ENCODE data around the gene MADCAM1. TPM values are rescaled to one million over a fixed set of nuclear protein-coding genes. Genes with fewer than 3 reads are reported as not detected.
A peak's percentile ranks its signal among the peaks of the same experiment; 100 is the strongest.

The MADCAM1 gene
- total RNA-seq, 1 donor from 2014 or later, result 2.6 TPM

DNA sequence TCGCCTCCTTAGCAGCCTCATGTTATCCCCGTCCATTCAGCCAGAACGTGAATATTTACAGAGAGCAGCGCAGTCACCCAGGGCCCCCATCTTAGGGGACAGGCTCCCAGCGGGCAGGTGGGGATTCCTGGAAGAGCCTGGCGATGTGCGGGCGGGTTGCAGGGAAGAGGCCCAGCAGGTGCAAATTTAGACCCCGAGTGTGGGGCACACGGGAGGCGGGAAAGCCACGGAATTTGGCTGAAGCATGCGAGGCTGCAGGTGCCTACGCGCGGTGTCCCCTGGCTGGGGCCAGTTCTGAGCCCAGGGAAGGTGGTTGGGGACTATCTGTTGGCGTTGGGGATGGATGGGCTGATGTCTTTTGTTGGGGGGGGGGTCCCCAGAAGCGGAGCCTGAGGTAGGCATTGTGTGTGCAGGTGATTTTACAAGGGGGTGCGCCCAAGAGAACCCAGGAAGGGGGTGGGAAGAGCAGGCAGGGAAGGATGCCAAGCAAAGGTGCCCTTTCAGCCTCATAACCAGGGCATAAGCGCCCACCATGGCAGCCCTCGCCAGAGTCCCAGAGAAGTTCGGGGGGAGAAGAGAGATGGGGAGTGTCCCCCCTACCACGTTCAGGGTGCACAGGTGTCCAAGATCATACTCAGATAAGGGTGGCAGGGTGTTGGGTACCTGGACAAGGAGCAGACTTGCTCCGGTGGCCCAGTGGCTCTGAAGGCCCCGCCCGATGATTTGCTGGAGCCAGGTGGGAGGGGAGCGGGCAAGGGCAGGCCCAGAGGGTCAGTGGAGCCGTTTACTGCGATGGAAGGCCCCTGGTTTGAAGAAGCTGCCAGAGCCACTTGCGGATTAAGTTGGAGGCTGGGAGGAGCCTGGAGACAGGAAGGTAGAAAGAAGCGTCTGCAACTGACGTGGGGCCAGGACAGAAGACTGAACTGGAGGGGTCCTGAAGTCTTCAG is 12.2 kb downstream of the MADCAM1 start:
- Histone ChIP-seq H3K27ac (ENCODE audit: low read depth, low read length) (no peak overlapping the region), H3K27me3 (ENCODE audit: control insufficient read depth in 3 of 3, insufficient read depth in 3 of 3, low read length in 3 of 3) (no peaks in the 10 kb centered on the region), H3K36me3 (ENCODE audit: control insufficient read depth in 3 of 3, insufficient read depth in 3 of 3, low read length in 3 of 3) (peaks cover 4 to 9% (median 6%) of the 10 kb centered on the region in 3 donors), H3K9ac (ENCODE audit: low read depth in 1 of 3, low read length in 3 of 3) (peak overlapping the region; percentile 66 to 91 (median 88)), H3K4me3 (ENCODE audit: low read length in 3 of 3) (peak overlapping the region; percentile 87 to 96 (median 92)), H3K4me1 (ENCODE audit: control insufficient read depth in 3 of 3, insufficient read depth in 3 of 3, low read length in 3 of 3) (peaks cover 18 to 32% (median 26%) of the 10 kb centered on the region in 3 donors), H3K9me3 (ENCODE audit: control insufficient read depth in 3 of 3, low read length in 3 of 3) (no peaks in the 10 kb centered on the region)

GRCh38 chr19:510606-511100 is 14.4 kb downstream of the MADCAM1 start:
- Histone ChIP-seq H3K27ac (ENCODE audit: low read depth, low read length) (peak overlapping the region; percentile 36), H3K4me1 (ENCODE audit: control insufficient read depth in 3 of 3, insufficient read depth in 3 of 3, low read length in 3 of 3) (peaks cover 18 to 32% (median 26%) of the 10 kb centered on the region in 3 donors), H3K4me3 (ENCODE audit: low read length in 3 of 3) (peak overlapping the region in 1 of 3 donors; percentile 13), H3K36me3 (ENCODE audit: control insufficient read depth in 3 of 3, insufficient read depth in 3 of 3, low read length in 3 of 3) (peaks cover 4 to 11% (median 6%) of the 10 kb centered on the region in 3 donors), H3K9ac (ENCODE audit: low read depth in 1 of 3, low read length in 3 of 3) (peak overlapping the region in 1 of 3 donors; percentile 33), H3K27me3 (ENCODE audit: control insufficient read depth in 3 of 3, insufficient read depth in 3 of 3, low read length in 3 of 3) (no peaks in the 10 kb centered on the region), H3K9me3 (ENCODE audit: control insufficient read depth in 3 of 3, low read length in 3 of 3) (no peaks in the 10 kb centered on the region)

DNA sequence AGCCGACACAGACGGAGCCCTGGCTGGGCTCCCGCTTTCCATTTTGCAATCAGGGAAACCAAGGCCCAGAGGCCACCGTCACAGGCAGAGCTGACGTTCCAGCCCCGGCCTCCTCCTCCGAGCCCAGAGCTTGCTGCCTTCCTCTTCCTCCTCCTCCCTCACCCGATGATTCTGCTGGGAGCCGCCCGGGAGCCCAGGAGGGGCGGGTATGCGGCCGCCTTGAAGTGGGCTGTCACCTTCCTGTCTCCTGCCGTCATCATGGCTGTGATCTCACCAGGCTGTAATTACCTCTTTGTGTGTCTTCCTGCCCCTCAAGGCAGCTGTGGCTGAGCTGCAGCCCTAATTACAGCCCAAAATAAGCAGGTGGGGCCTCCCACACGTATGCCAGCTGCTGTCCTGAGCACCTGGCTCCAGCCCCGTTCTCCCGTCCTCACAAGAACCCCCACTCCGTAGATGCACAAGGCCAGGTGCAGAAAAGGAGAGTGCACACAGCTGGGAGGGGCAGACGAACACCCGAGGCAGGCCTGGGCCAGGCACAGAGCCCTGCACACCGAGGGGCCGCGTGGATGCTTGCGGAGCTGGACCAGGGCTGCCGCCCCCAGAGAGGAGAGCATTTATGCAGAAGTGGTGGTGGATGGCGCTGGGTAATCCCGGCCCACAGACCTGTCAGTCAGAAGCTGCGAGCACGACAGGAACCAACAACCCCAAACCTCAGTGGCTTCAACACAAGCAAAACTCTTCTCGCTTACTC is 15.0 kb downstream of the MADCAM1 start:
- H3K4me1 ChIP-seq (ENCODE audit: control insufficient read depth in 3 of 3, insufficient read depth in 3 of 3, low read length in 3 of 3), result peaks cover 17 to 31% (median 25%) of the 10 kb centered on the region in 3 donors
- peak overlapping the region in 1 of 3 donors; percentile 33 for H3K9ac ChIP-seq (ENCODE audit: low read depth in 1 of 3, low read length in 3 of 3)
- no peaks in the 10 kb centered on the region for H3K27me3 ChIP-seq (ENCODE audit: control insufficient read depth in 3 of 3, insufficient read depth in 3 of 3, low read length in 3 of 3)
- H3K9me3 ChIP-seq (ENCODE audit: control insufficient read depth in 3 of 3, low read length in 3 of 3), result no peaks in the 10 kb centered on the region
- peaks cover 4 to 11% (median 6%) of the 10 kb centered on the region in 3 donors for H3K36me3 ChIP-seq (ENCODE audit: control insufficient read depth in 3 of 3, insufficient read depth in 3 of 3, low read length in 3 of 3)
- H3K4me3 ChIP-seq (ENCODE audit: low read length in 3 of 3), result no peak overlapping the region
- H3K27ac ChIP-seq (ENCODE audit: low read depth, low read length), result peak overlapping the region; percentile 36

- H3K27me3 ChIP-seq (ENCODE audit: control insufficient read depth in 3 of 3, insufficient read depth in 3 of 3, low read length in 3 of 3), result no peaks in the 10 kb centered on the region
- peaks cover 4 to 11% (median 6%) of the 10 kb centered on the region in 3 donors for H3K36me3 ChIP-seq (ENCODE audit: control insufficient read depth in 3 of 3, insufficient read depth in 3 of 3, low read length in 3 of 3)
- H3K4me1 ChIP-seq (ENCODE audit: control insufficient read depth in 3 of 3, insufficient read depth in 3 of 3, low read length in 3 of 3), result peaks cover 14 to 25% (median 19%) of the 10 kb centered on the region in 3 donors
- H3K9ac ChIP-seq (ENCODE audit: low read depth in 1 of 3, low read length in 3 of 3), result no peak overlapping the region
- no peaks in the 10 kb centered on the region for H3K9me3 ChIP-seq (ENCODE audit: control insufficient read depth in 3 of 3, low read length in 3 of 3)
- H3K27ac ChIP-seq (ENCODE audit: low read depth, low read length), result no peak overlapping the region
- no peak overlapping the region for H3K4me3 ChIP-seq (ENCODE audit: low read length in 3 of 3)
Measured at GRCh38 chr19:512547-513365, 16.5 kb downstream of the MADCAM1 start.

DNA sequence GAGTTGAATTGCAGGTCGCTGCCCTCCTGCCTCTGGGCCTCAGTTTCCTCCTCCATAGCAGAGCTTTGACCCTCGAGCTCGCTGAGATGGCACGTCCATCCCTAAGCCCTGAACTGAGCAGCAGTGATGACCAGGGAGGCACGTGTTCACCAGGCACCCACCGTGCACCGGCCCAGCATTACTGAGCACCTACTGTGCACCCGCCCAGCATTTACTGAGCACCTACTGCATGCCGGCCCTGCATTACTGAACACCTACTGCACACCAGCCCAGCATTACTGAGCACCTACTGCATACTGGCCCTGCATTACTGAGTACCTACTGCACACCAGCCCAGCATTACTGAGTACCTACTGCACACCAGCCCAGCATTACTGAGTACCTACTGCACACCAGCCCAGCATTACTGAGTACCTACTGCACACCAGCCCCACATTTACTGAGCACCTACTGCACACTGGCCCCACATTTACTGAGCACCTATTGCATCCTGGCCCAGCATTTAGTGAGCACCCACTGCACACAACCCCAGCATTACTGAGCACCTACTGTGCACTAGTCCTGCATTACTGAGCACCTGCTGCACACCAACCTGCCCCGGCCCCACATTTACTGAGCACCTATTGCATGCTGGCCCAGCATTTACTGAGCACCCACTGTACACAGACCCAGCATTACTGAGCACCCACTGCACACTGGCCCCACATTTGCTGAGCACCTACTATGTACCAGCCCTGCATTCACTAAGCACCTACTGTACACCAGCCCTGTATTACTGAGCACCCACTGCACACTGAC is 17.3 kb downstream of the MADCAM1 start:
- Histone ChIP-seq H3K9ac (ENCODE audit: low read depth in 1 of 3, low read length in 3 of 3) (peak overlapping the region in 1 of 3 donors; percentile 16), H3K36me3 (ENCODE audit: control insufficient read depth in 3 of 3, insufficient read depth in 3 of 3, low read length in 3 of 3) (peaks cover 4 to 11% (median 6%) of the 10 kb centered on the region in 3 donors), H3K9me3 (ENCODE audit: control insufficient read depth in 3 of 3, low read length in 3 of 3) (no peaks in the 10 kb centered on the region), H3K4me1 (ENCODE audit: control insufficient read depth in 3 of 3, insufficient read depth in 3 of 3, low read length in 3 of 3) (peaks cover 6 to 17% (median 11%) of the 10 kb centered on the region in 3 donors), H3K4me3 (ENCODE audit: low read length in 3 of 3) (no peak overlapping the region), H3K27ac (ENCODE audit: low read depth, low read length) (no peak overlapping the region), H3K27me3 (ENCODE audit: control insufficient read depth in 3 of 3, insufficient read depth in 3 of 3, low read length in 3 of 3) (no peaks in the 10 kb centered on the region)

GRCh38 chr19:514166-514663 is 17.9 kb downstream of the MADCAM1 start:
- Histone ChIP-seq H3K9ac (ENCODE audit: low read depth in 1 of 3, low read length in 3 of 3) (no peak overlapping the region), H3K36me3 (ENCODE audit: control insufficient read depth in 3 of 3, insufficient read depth in 3 of 3, low read length in 3 of 3) (peaks cover 4 to 8% (median 6%) of the 10 kb centered on the region in 3 donors), H3K4me3 (ENCODE audit: low read length in 3 of 3) (no peak overlapping the region), H3K27ac (ENCODE audit: low read depth, low read length) (no peak overlapping the region), H3K4me1 (ENCODE audit: control insufficient read depth in 3 of 3, insufficient read depth in 3 of 3, low read length in 3 of 3) (peaks cover 3 to 13% (median 10%) of the 10 kb centered on the region in 3 donors), H3K27me3 (ENCODE audit: control insufficient read depth in 3 of 3, insufficient read depth in 3 of 3, low read length in 3 of 3) (no peaks in the 10 kb centered on the region), H3K9me3 (ENCODE audit: control insufficient read depth in 3 of 3, low read length in 3 of 3) (no peaks in the 10 kb centered on the region)

DNA sequence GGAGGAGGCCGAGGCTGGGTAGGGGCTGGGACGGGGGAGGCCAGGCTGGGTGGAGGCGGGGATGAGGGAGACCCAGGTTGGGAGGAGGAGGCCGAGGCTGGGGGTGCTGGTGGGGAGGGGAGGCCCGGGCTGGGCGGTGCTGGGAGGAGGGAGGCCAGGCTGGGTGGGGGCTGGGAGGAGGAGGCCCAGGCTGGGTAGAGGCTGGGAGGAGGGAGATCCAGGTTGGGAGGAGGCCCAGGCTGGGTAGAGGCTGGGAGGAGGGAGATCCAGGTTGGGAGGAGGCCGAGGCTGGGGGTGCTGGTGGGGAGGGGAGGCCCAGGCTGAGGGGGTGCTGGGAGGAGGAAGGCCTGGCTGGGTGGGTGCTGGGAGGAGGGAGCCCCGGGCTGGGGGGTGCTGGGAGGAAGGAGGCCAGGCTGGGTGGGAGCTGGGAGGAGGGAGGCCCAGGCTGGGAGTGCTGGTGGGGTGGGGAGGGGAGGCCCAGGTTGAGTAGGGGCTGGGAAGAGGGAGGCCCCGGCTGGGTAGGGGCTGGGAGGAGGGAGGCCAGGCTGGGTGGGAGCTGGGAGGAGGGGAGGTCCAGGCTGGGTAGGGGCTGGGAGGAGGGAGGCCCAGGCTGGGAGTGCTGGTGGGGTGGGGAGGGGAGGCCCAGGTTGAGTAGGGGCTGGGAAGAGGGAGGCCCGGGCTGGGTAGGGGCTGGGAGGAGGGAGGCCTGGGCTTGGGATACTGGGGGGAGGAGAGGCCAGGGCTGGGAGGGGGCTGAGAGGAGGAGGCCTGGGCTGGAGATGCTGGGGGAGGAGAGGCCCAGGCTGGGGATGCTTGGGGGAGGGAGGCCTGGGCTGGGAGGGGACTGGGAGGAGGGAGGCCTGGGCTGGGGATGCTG is 21.7 kb downstream of the MADCAM1 start:
- H3K27me3 ChIP-seq (ENCODE audit: control insufficient read depth in 3 of 3, insufficient read depth in 3 of 3, low read length in 3 of 3), result no peaks in the 10 kb centered on the region
- no peak overlapping the region for H3K27ac ChIP-seq (ENCODE audit: low read depth, low read length)
- no peaks in the 10 kb centered on the region for H3K9me3 ChIP-seq (ENCODE audit: control insufficient read depth in 3 of 3, low read length in 3 of 3)

DNA sequence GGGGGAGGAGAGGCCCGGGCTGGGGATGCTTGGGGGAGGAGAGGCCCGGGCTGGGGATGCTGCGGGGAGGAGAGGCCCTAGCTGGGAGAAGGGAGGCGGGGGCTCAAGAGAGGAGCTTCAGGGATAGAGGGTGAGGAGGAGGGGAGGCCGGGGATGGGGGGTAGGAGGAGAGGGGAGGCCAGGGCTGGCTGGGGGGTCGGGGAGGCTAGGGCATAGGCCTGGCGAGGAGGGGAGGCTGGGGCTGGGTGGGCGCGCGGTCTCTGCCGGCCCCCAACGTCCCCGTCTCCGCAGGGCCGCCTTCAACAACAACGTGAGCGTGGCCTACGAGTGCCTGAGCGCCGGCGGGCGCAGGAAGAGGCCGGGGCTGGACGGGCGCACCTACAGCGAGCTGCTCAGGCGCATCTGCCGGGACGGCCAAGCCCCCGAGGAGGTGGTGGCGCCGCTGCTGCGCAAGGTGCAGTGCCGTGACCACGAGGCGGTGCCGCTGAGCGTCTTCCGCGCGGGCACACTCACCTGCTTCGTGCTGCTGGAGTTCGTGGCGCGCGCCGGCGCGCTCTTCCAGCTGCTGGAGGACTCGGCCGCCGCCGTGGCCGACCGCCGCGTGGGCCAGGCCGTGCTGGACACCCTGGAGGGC is 22.4 kb downstream of the MADCAM1 start:
- Histone ChIP-seq H3K27ac (ENCODE audit: low read depth, low read length) (no peak overlapping the region), H3K9ac (ENCODE audit: low read depth in 1 of 3, low read length in 3 of 3) (no peak overlapping the region), H3K9me3 (ENCODE audit: control insufficient read depth in 3 of 3, low read length in 3 of 3) (no peaks in the 10 kb centered on the region), H3K4me1 (ENCODE audit: control insufficient read depth in 3 of 3, insufficient read depth in 3 of 3, low read length in 3 of 3) (no peaks in the 10 kb centered on the region), H3K36me3 (ENCODE audit: control insufficient read depth in 3 of 3, insufficient read depth in 3 of 3, low read length in 3 of 3) (peaks cover 0 to 3% (median 0%) of the 10 kb centered on the region in 3 donors), H3K4me3 (ENCODE audit: low read length in 3 of 3) (no peak overlapping the region), H3K27me3 (ENCODE audit: control insufficient read depth in 3 of 3, insufficient read depth in 3 of 3, low read length in 3 of 3) (no peaks in the 10 kb centered on the region)

More for the DNA sequence above, 21.7 kb downstream of the MADCAM1 start:
- Histone ChIP-seq H3K4me3 (ENCODE audit: low read length in 3 of 3) (no peak overlapping the region), H3K36me3 (ENCODE audit: control insufficient read depth in 3 of 3, insufficient read depth in 3 of 3, low read length in 3 of 3) (peaks cover 0 to 3% (median 0%) of the 10 kb centered on the region in 3 donors), H3K4me1 (ENCODE audit: control insufficient read depth in 3 of 3, insufficient read depth in 3 of 3, low read length in 3 of 3) (no peaks in the 10 kb centered on the region), H3K9ac (ENCODE audit: low read depth in 1 of 3, low read length in 3 of 3) (no peak overlapping the region)

All from skeletal muscle tissue (tissue), 4 donors.